HL-60 (cell line): Measurements from ENCODE around the gene TMC5.

Experiments
- CTCF ChIP-seq: IDR thresholded peaks from one replicate; pipeline ENCODE4 v1.5.1; 2011; ENCODE audit warnings: low read length, control low read depth, inconsistent platforms; ENCODE audit not compliant: insufficient read depth
- GABPA ChIP-seq: IDR thresholded peaks from 2 replicates; pipeline ENCODE4 v1.6.1; 2012; ENCODE audit warnings: low read depth
- POLR2AphosphoS5 ChIP-seq: IDR thresholded peaks from 2 replicates; pipeline ENCODE4 v1.6.1; 2012; ENCODE audit warnings: low read depth

- no peak for TF ChIP-seq CTCF
- no peak for TF ChIP-seq POLR2AphosphoS5
- TF ChIP-seq GABPA = no peak
Measured at GRCh38 chr16:19515757-19516156, 98.1 kb downstream of the TMC5 start.
